Caco-2 (cell line): Measurements from ENCODE around the gene SNPH. TPM values are rescaled to one million over a fixed set of nuclear protein-coding genes. Genes with fewer than 3 reads are reported as not detected.

Experiments
- BruUV-seq: library from RNA; stranded (reverse); fragments of 400-500 nt; replicated peaks from 2 replicates; lab custom pipeline; 2021; lab: Mats Ljungman, UMichigan
- CTCF ChIA-PET: fragments of 300-600 bp; sonication (Branson Sonifier 250); formaldehyde crosslinking; loops from one replicate; lab custom pipeline; 2022; ENCODE audit warnings: antibody characterized with exemption; lab: Charles Lee
- POLR2A ChIA-PET: fragments of 300-600 bp; sonication (Branson Sonifier 250); formaldehyde crosslinking; loops from one replicate; lab custom pipeline; 2022; ENCODE audit warnings: antibody characterized with exemption; lab: Charles Lee
- DNase-seq, 2 experiments: peaks; one replicate each; pipeline versions ENCODE4 v3.0.0 to v3.0.0-alpha.2; 2020 to 2022
- H3K27me3 ChIP-seq: replicated peaks from 2 replicates; pipeline ENCODE4 v1.6.0; 2011; ENCODE audit warnings: low read length; ENCODE audit not compliant: control insufficient read depth, insufficient read depth
- H3K36me3 ChIP-seq: 2 replicates; pipeline ENCODE4 v1.5.1; 2011; ENCODE audit warnings: low read length; ENCODE audit not compliant: control insufficient read depth, insufficient read depth
- H3K4me1 ChIP-seq: fragments of 250-450 bp; sonication (Bioruptor Pico); 2 replicates; pipeline ENCODE4 v1.5.1; 2020; ENCODE audit warnings: mild to moderate bottlenecking
- H3K4me3 ChIP-seq: 2 replicates; pipeline ENCODE4 v1.5.1; 2011; ENCODE audit warnings: low read depth, mild to moderate bottlenecking, control low read depth, low read length
- H3K9me3 ChIP-seq: fragments of 250-450 bp; sonication (Bioruptor Pico); 2 replicates; pipeline ENCODE4 v1.5.1; 2020; ENCODE audit warnings: mild to moderate bottlenecking, moderate library complexity
- H3K27ac Mint-ChIP-seq: one replicate; pipeline ENCODE4 v1.8.0; 2022; ENCODE audit warnings: mixed read lengths; ENCODE audit not compliant: unreplicated experiment
- H3K27me3 Mint-ChIP-seq: one replicate; pipeline ENCODE4 v1.8.0; 2022; ENCODE audit warnings: mixed read lengths; ENCODE audit not compliant: insufficient read depth, unreplicated experiment
- H3K36me3 Mint-ChIP-seq: one replicate; pipeline ENCODE4 v1.8.0; 2022; ENCODE audit warnings: mild to moderate bottlenecking, mixed read lengths; ENCODE audit not compliant: insufficient read depth, unreplicated experiment
- H3K4me1 Mint-ChIP-seq: one replicate; pipeline ENCODE4 v1.8.0; 2022; ENCODE audit warnings: low read depth, mixed read lengths; ENCODE audit not compliant: unreplicated experiment
- H3K4me3 Mint-ChIP-seq: one replicate; pipeline ENCODE4 v1.8.0; 2022; ENCODE audit warnings: mild to moderate bottlenecking, moderate library complexity, mixed read lengths; ENCODE audit not compliant: unreplicated experiment
- H3K9me3 Mint-ChIP-seq: one replicate; pipeline ENCODE4 v1.8.0; 2022; ENCODE audit warnings: mixed read lengths; ENCODE audit not compliant: unreplicated experiment
- intact Hi-C: fragments of 100-400 bp; cut with micrococcal nuclease; formaldehyde crosslinking; loops from one replicate; pipeline ENCODE4 v1.10.0; 2022; ENCODE audit not compliant: unreplicated experiment
- total RNA-seq: library from RNA; stranded (reverse); gene quantifications from 2 replicates; pipeline ENCODE4 v1.2.3, GENCODE V29; 2022
- TF ChIP-seq, protein P1 (sequence below), 2 experiments: fragments of 200-600 bp in 1 of 2; IDR thresholded peaks; 1 replicate in 1 of 2; 2 replicates in 1 of 2; pipeline versions ENCODE4 v1.5.1 to v1.8.0; 2011 to 2022; ENCODE audit warnings: antibody characterized with exemption in 1 of 2, control low read depth in 1 of 2, inconsistent platforms in 1 of 2, low read depth in 1 of 2, low read length in 1 of 2, mild to moderate bottlenecking in 1 of 2, moderate library complexity in 1 of 2; ENCODE audit not compliant: insufficient read depth in 1 of 2, severe bottlenecking in 1 of 2, unreplicated experiment in 1 of 2

Gene SNPH
- total RNA-seq, 1 experiment from 2014 or later = 0.36 TPM

GRCh38 chr20:1292620-1293019, 26.5 kb downstream of the SNPH start:
- POLR2A ChIA-PET = no interaction called here
- peaks cover 11% of the 10 kb centered on the region for H3K27me3 Mint-ChIP-seq
- no TSS peak for BruUV-seq
- Histone ChIP-seq H3K4me1 (no peaks in the 10 kb centered on the region), H3K36me3 (no peaks in the 10 kb centered on the region), H3K27me3 (no peaks in the 10 kb centered on the region), H3K4me3 (no peak overlapping the region), H3K9me3 (no peaks in the 10 kb centered on the region)
- H3K9me3 Mint-ChIP-seq = no peaks in the 10 kb centered on the region
- H3K36me3 Mint-ChIP-seq = no peaks in the 10 kb centered on the region
- H3K4me1 Mint-ChIP-seq = no peaks in the 10 kb centered on the region
- intact Hi-C loops = no loop called here
- CTCF ChIA-PET = no interaction called here
- TF ChIP-seq, protein P1, sequence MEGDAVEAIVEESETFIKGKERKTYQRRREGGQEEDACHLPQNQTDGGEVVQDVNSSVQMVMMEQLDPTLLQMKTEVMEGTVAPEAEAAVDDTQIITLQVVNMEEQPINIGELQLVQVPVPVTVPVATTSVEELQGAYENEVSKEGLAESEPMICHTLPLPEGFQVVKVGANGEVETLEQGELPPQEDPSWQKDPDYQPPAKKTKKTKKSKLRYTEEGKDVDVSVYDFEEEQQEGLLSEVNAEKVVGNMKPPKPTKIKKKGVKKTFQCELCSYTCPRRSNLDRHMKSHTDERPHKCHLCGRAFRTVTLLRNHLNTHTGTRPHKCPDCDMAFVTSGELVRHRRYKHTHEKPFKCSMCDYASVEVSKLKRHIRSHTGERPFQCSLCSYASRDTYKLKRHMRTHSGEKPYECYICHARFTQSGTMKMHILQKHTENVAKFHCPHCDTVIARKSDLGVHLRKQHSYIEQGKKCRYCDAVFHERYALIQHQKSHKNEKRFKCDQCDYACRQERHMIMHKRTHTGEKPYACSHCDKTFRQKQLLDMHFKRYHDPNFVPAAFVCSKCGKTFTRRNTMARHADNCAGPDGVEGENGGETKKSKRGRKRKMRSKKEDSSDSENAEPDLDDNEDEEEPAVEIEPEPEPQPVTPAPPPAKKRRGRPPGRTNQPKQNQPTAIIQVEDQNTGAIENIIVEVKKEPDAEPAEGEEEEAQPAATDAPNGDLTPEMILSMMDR (IDR thresholded peaks at IDR 0.05; ENCODE audit: insufficient read depth in 1 of 2, low read depth in 1 of 2, low read length in 1 of 2, severe bottlenecking in 1 of 2, unreplicated experiment in 1 of 2) = no peak
- H3K4me3 Mint-ChIP-seq = no peak overlapping the region
- no peak for DNase-seq
- H3K27ac Mint-ChIP-seq = no peak overlapping the region

DNA sequence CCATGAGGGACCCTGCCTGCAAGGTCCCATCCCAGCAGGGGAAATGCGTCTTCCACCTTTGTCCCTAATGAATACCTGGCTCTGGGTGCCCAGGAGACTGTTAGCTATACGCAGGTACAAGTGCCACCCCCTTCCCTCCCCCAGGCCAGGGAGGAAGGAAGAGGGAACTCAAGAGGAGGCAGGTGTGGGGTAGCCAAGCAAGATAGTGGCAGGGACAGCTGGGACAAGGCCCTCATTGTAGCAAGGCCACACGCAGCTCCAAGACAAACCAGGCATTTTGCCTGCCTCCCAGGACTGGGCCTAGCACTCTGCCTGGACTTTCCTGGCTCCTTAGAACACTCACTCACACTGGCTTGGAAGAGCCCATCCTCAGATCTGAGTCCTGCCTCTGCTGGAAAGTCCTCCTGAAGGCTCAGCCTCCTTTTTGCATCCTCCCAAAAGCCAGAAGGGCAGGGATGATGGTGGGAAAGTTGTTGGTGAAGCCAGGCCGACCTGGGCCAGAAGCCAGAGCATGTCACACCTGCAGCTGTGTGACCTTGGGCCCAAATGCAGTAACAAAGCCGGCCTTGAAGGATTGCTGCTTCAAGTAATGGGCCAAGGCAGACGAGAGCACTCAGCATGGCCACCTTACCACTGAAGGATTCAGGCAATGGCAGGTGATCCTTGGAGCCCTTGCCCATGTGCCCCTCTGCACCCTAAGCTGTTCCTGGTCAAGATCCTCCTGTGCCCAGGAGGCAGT, 27.7 kb downstream of the SNPH start:
- Mint-ChIP-seq H3K9me3 (no peaks in the 10 kb centered on the region), H3K4me1 (no peaks in the 10 kb centered on the region), H3K27ac (no peak overlapping the region), H3K27me3 (peaks cover 11% of the 10 kb centered on the region), H3K36me3 (no peaks in the 10 kb centered on the region), H3K4me3 (no peak overlapping the region)
- H3K27me3 ChIP-seq = no peaks in the 10 kb centered on the region
- H3K4me1 ChIP-seq = no peaks in the 10 kb centered on the region
- BruUV-seq = no TSS peak
- CTCF ChIA-PET = no interaction called here
- DNase-seq = no peak
- POLR2A ChIA-PET = no interaction called here
- H3K4me3 ChIP-seq = no peak overlapping the region
- TF ChIP-seq, protein P1 (IDR thresholded peaks at IDR 0.05; ENCODE audit: insufficient read depth in 1 of 2, low read depth in 1 of 2, low read length in 1 of 2, severe bottlenecking in 1 of 2, unreplicated experiment in 1 of 2) = no peak
- intact Hi-C loops = no loop called here
- H3K9me3 ChIP-seq = no peaks in the 10 kb centered on the region
- H3K36me3 ChIP-seq = no peaks in the 10 kb centered on the region

DNA sequence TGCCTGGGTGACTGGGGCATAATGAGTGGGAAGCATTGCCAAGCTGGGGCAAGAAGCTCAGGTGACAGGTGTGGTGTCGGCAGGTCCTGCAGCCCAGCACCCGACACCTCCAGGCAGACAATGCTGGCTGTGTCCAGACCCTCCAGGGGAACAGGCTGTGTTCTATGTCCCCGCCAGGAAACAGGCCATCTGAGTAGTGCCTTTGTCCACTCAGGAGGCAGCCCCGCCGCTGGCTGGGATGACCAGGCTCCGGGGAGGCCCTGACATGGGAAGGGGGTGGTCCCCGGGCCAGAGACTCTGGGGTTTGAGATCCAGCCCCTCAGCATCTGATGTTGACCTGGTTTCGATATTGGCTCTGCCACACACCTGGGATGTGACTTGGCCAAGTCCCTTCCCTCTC, 28.4 kb downstream of the SNPH start:
- TF ChIP-seq, protein P1 (IDR thresholded peaks at IDR 0.05; ENCODE audit: insufficient read depth in 1 of 2, low read depth in 1 of 2, low read length in 1 of 2, severe bottlenecking in 1 of 2, unreplicated experiment in 1 of 2) = no peak
- H3K4me3 Mint-ChIP-seq = no peak overlapping the region
- H3K27me3 ChIP-seq = no peaks in the 10 kb centered on the region
- no peaks in the 10 kb centered on the region for H3K36me3 ChIP-seq
- H3K9me3 Mint-ChIP-seq = no peaks in the 10 kb centered on the region
- no peak overlapping the region for H3K4me3 ChIP-seq
- no peak for DNase-seq
- peaks cover 11% of the 10 kb centered on the region for H3K27me3 Mint-ChIP-seq
- ChIA-PET CTCF (no interaction called here), POLR2A (no interaction called here)
- H3K36me3 Mint-ChIP-seq = no peaks in the 10 kb centered on the region
- intact Hi-C loops = no loop called here
- no peaks in the 10 kb centered on the region for H3K9me3 ChIP-seq
- H3K4me1 Mint-ChIP-seq = no peaks in the 10 kb centered on the region
- no peaks in the 10 kb centered on the region for H3K4me1 ChIP-seq
- H3K27ac Mint-ChIP-seq = no peak overlapping the region
- no TSS peak for BruUV-seq
